Skin epidermis (tissue), 12 donors: Measurements from ENCODE around the gene KLK4.

Source experiments
- H3K27ac ChIP-seq, 21 experiments: fragments of 200-600 bp; sonication (generic) in 11 of 21; one replicate each; pipeline ENCODE4 v1.5.0; 2020; ENCODE audit warnings: mild to moderate bottlenecking in 3 of 21, inconsistent platforms in 2 of 21, moderate library complexity in 2 of 21
- H3K4me3 ChIP-seq, 7 experiments: fragments of 200-600 bp; sonication (generic) in 2 of 7; one replicate each; pipeline ENCODE4 v1.5.0; 2020; ENCODE audit warnings: inconsistent platforms in 2 of 7, mild to moderate bottlenecking in 2 of 7, moderate library complexity in 1 of 7

The KLK4 gene

DNA sequence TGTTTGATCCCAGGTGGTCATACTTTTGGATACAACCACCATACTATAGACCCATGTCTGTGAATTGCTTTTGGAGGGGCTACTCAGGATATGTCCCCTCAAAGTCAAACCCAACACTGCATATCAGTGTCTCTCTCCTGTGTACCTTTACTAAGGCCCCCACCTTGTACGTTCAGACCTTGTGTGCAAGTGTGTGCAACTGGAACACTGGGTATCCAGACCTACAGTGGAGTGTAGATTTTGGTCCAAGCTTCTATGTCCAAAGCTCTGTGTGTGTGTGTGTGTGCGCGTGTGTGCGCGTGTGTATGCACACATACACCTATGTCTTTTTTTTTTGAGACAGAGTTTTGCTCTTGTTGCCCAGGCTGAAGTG is 20.0 kb downstream of the KLK4 start:
- H3K4me3 ChIP-seq = no peak overlapping the region
- peak overlapping the region in 2 of 21 experiments; percentile 3 to 20 for H3K27ac ChIP-seq

DNA sequence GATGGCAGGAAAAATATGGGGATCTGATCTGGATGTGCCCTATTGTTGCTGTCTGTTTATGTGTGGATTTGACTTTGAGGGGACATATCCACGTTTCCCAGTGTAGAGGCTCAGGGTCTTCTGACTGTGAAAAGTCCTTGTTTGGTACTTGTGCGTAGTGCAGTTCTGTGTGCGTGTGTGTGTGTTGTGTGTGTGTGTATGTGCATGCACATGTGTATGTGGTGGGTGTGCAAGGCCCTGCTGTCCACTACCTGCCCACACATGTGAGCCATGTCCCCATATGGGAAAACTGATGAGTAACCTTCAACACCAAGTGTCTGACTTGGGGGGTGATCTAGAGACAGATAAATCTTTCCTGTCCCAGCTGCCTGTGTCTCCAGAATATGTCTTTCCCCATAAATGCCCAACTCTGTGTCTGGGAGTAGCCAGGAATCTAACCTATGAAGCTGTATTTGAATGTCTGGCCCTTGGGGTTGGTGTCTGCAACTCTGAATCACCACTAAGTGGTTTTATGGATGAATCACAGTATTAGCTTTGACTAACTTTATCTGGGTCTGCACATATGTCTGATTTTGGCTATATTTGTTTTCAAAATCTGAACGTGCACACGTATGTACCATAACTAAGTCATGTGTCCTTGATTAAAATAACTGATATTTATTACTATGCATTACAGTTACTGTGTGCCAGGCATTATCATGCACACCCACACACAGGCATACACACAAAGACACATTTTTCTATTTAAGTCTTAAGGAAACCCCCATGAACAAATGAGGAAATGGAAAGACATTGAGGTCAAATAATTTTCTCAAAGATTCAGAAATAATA is 20.6 kb downstream of the KLK4 start:
- Histone ChIP-seq H3K27ac (peak overlapping the region in 2 of 21 experiments; percentile 42 to 63), H3K4me3 (no peak overlapping the region)

DNA sequence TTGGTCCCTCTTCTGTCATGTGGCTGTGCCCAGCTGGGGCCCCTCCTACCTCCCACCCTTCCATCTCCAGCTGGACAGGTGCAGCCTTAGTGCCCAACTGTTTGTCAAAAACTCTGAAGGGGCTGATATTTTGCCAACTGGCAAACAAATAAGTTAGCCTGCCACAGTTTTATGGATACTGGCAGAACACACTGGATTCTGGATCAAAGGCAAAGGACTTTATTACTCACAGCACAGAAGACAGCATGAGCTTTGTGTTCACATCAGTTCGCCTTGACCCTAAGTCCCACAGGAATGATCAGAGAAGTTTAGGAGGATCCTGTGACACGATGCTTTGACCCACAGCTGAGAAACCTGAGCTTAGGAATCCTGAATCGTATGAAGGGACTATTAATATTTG is 21.6 kb downstream of the KLK4 start:
- Histone ChIP-seq H3K4me3 (no peak overlapping the region), H3K27ac (peak overlapping the region in 1 of 21 experiments; percentile 30)

DNA sequence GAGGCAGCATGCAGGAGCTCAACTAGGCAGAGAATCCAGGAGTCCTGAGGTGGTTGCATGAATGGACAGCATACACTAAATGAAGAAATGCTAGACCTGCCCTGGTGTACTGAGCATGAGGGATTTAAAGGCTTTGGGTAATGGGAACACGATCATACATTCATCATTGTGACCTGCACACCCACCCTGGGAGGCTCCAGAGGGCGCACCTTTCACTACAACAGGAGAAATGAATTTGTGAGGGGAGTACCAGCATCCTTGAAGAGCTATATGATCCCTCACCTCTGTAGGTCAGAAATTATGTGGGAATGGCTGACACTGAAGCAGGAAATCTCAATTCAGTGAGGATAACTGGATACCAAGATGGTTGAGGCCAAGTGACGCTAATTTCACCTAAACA is 29.0 kb downstream of the KLK4 start:
- no peak overlapping the region for H3K27ac ChIP-seq
- H3K4me3 ChIP-seq = no peak overlapping the region

DNA sequence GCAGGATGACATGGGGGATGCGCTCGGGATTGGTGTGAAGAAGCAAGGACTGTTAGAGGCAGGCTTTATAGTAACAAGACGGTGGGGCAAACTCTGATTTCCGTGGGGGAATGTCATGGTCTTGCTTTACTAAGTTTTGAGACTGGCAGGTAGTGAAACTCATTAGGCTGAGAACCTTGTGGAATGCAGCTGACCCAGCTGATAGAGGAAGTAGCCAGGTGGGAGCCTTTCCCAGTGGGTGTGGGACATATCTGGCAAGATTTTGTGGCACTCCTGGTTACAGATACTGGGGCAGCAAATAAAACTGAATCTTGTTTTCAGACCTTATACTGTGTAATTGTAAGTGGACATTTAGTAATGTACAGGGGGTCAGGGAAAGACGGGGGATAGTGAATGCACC is 31.0 kb downstream of the KLK4 start:
- Histone ChIP-seq H3K4me3 (no peak overlapping the region), H3K27ac (no peak overlapping the region)

DNA sequence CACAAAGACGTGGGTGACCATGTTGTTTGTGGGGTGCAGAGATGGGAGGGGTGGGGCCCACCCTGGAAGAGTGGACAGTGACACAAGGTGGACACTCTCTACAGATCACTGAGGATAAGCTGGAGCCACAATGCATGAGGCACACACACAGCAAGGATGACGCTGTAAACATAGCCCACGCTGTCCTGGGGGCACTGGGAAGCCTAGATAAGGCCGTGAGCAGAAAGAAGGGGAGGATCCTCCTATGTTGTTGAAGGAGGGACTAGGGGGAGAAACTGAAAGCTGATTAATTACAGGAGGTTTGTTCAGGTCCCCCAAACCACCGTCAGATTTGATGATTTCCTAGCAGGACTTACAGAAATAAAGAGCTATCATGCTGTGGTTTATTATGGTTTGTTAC is 32.3 kb downstream of the KLK4 start:
- Histone ChIP-seq H3K27ac (no peak overlapping the region), H3K4me3 (no peak overlapping the region)

DNA sequence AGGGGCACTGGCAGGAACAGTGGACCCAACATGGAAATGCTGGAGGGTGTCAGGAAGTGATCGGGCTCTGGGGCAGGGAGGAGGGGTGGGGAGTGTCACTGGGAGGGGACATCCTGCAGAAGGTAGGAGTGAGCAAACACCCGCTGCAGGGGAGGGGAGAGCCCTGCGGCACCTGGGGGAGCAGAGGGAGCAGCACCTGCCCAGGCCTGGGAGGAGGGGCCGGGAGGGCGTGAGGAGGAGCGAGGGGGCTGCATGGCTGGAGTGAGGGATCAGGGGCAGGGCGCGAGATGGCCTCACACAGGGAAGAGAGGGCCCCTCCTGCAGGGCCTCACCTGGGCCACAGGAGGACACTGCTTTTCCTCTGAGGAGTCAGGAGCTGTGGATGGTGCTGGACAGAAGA is 33.9 kb downstream of the KLK4 start:
- no peak overlapping the region for H3K4me3 ChIP-seq

DNA sequence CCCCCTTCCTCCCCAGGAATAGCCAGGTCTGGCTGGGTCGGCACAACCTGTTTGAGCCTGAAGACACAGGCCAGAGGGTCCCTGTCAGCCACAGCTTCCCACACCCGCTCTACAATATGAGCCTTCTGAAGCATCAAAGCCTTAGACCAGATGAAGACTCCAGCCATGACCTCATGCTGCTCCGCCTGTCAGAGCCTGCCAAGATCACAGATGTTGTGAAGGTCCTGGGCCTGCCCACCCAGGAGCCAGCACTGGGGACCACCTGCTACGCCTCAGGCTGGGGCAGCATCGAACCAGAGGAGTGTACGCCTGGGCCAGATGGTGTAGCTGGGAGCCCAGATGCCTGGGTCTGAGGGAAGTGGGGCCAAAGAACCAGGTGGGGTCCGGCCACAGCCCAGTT is 34.7 kb downstream of the KLK4 start:
- Histone ChIP-seq H3K27ac (no peak overlapping the region), H3K4me3 (no peak overlapping the region)

More for the DNA sequence above, 33.9 kb downstream of the KLK4 start:
- no peak overlapping the region for H3K27ac ChIP-seq

DNA sequence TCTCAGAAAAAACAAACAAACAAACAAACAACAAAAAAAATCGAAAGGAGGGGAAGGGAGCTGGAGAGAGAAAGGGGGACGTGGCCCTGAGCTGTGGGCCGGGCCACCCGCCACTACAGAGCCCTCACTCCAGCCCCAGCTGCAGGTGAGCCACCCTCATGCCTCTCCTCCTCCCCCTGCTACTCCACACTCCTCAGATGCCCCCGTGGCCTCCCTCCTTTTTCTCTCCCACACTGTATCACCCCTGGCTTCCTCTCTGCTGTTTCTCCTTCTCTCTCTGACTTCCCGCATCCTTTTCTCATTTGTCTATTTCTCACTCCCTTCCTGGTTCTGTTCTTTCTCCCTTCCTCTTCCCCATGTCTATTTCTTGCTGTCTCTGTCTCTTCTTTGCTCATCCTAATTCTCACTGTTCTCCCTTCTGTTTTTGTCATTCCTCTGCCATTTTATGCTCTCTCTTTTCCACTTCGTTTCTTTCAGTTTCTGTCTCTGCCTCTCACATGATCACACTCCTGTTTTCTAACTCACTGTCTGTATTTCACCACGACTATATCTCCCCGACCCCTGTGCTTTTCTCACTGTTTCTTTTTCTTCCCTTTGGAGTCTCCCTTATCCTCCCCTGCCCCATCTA is 35.3 kb downstream of the KLK4 start:
- H3K4me3 ChIP-seq = no peak overlapping the region
- peak overlapping the region in 1 of 21 experiments; percentile 10 for H3K27ac ChIP-seq

DNA sequence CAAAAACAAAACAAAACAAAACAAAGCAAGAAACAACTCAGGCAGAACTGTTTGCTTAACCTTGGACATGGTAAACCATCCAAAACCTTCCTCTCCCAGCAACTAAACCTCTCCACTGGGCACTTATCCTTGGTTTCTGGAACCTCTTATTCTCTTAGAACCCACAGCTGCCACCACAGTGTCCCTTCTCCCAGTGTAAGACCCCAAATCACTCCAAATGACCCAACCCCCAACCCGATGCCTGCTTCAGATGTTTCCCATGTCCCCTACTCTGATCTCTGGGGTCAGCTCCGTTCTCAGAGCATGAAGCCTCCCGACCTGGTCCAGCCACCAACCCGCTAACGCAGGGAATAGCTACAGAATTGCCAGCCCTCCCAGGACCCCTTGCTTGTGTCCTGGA is 37.0 kb downstream of the KLK4 start:
- H3K27ac ChIP-seq = no peak overlapping the region

DNA sequence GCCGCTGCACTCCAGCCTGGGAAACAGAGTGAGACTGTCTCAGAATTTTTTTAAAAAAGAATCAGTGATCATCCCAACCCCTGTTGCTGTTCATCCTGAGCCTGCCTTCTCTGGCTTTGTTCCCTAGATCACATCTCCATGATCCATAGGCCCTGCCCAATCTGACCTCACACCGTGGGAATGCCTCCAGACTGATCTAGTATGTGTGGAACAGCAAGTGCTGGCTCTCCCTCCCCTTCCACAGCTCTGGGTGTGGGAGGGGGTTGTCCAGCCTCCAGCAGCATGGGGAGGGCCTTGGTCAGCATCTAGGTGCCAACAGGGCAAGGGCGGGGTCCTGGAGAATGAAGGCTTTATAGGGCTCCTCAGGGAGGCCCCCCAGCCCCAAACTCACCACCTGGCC is 38.1 kb downstream of the KLK4 start, which contains the start of gene KLK2:
TSS of gene KLK2 (plus strand) at position 384 of the 400 bp plus-strand sequence. CDS start 35 bp downstream, outside the sequence.
- Histone ChIP-seq H3K27ac (no peak within 1 kb of the TSS), H3K4me3 (no peak within 1 kb of the TSS)

More for the DNA sequence above, 37.0 kb downstream of the KLK4 start:
- no peak overlapping the region for H3K4me3 ChIP-seq

DNA sequence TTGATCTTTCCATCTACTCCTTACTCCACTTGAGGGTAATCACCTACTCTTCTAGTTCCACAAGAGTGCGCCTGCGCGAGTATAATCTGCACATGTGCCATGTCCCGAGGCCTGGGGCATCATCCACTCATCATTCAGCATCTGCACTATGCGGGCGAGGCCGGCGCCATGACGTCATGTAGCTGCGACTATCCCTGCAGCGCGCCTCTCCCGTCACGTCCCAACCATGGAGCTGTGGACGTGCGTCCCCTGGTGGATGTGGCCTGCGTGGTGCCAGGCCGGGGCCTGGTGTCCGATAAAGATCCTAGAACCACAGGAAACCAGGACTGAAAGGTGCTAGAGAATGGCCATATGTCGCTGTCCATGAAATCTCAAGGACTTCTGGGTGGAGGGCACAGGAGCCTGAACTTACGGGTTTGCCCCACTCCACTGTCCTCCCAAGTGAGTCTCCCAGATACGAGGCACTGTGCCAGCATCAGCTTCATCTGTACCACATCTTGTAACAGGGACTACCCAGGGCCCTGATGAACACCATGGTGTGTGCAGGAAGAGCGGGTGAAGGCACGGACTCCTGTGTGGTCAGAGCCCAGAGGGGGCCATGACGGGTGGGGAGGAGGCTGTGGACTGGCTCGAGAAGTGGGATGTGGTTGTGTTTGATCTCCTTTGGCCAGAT is 40.6 kb downstream of the KLK4 start:
- Histone ChIP-seq H3K27ac (no peak overlapping the region), H3K4me3 (no peak overlapping the region)

DNA sequence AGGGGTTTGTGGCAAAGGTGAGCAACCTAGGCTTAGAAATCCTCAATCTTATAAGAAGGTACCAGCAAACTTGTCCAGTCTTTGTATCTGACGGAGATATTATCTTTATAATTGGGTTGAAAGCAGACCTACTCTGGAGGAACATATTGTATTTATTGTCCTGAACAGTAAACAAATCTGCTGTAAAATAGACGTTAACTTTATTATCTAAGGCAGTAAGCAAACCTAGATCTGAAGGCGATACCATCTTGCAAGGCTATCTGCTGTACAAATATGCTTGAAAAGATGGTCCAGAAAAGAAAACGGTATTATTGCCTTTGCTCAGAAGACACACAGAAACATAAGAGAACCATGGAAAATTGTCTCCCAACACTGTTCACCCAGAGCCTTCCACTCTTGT is 41.7 kb downstream of the KLK4 start:
- Histone ChIP-seq H3K27ac (no peak overlapping the region), H3K4me3 (no peak overlapping the region)

DNA sequence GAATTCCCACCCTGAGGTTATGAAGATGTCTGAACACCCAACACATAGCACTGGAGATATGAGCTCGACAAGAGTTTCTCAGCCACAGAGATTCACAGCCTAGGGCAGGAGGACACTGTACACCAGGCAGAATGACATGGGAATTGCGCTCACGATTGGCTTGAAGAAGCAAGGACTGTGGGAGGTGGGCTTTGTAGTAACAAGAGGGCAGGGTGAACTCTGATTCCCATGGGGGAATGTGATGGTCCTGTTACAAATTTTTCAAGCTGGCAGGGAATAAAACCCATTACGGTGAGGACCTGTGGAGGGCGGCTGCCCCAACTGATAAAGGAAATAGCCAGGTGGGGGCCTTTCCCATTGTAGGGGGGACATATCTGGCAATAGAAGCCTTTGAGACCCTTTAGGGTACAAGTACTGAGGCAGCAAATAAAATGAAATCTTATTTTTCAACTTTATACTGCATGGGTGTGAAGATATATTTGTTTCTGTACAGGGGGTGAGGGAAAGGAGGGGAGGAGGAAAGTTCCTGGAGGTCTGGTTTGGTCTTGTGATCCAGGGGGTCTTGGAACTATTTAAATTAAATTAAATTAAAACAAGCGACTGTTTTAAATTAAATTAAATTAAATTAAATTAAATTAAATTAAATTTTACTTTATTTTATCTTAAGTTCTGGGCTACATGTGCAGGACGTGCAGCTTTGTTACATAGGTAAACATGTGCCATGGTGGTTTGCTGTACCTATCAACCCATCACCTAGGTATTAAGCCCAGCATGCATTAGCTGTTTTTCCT is 49.5 kb downstream of the KLK4 start:
- Histone ChIP-seq H3K27ac (no peak overlapping the region), H3K4me3 (no peak overlapping the region)

DNA sequence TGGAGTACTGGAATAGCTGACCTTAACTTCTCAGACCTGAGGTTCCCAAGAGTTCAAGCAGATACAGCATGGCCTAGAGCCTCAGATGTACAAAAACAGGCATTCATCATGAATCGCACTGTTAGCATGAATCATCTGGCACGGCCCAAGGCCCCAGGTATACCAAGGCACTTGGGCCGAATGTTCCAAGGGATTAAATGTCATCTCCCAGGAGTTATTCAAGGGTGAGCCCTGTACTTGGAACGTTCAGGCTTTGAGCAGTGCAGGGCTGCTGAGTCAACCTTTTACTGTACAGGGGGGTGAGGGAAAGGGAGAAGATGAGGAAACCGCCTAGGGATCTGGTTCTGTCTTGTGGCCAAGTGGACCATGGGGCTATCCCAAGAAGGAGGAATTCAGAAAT is 50.2 kb downstream of the KLK4 start:
- H3K4me3 ChIP-seq = no peak overlapping the region

DNA sequence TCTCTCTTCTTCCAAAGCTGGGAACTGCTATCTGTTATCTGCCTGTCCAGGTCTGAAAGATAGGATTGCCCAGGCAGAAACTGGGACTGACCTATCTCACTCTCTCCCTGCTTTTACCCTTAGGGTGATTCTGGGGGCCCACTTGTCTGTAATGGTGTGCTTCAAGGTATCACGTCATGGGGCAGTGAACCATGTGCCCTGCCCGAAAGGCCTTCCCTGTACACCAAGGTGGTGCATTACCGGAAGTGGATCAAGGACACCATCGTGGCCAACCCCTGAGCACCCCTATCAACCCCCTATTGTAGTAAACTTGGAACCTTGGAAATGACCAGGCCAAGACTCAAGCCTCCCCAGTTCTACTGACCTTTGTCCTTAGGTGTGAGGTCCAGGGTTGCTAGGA is 51.3 kb downstream of the KLK4 start:
- H3K4me3 ChIP-seq = no peak overlapping the region
- no peak overlapping the region for H3K27ac ChIP-seq

More for the DNA sequence above, 50.2 kb downstream of the KLK4 start:
- H3K27ac ChIP-seq = no peak overlapping the region

DNA sequence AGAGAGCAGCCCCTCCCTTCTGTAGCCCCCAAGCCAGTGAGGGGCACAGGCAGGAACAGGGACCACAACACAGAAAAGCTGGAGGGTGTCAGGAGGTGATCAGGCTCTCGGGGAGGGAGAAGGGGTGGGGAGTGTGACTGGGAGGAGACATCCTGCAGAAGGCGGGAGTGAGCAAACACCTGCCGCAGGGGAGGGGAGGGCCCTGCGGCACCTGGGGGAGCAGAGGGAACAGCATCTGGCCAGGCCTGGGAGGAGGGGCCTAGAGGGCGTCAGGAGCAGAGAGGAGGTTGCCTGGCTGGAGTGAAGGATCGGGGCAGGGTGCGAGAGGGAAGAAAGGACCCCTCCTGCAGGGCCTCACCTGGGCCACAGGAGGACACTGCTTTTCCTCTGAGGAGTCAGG is 52.3 kb downstream of the KLK4 start:
- H3K27ac ChIP-seq = no peak overlapping the region
- H3K4me3 ChIP-seq = no peak overlapping the region

DNA sequence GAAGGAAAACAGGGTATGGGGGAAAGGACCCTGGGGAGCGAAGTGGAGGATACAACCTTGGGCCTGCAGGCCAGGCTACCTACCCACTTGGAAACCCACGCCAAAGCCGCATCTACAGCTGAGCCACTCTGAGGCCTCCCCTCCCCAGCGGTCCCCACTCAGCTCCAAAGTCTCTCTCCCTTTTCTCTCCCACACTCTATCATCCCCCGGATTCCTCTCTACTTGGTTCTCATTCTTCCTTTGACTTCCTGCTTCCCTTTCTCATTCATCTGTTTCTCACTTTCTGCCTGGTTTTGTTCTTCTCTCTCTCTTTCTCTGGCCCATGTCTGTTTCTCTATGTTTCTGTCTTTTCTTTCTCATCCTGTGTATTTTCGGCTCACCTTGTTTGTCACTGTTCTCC is 53.8 kb downstream of the KLK4 start:
- no peak overlapping the region for H3K27ac ChIP-seq
- H3K4me3 ChIP-seq = no peak overlapping the region
